ENCODE measurements around the gene BIRC2. TPM values are rescaled to one million over a fixed set of nuclear protein-coding genes. Genes with fewer than 3 reads are reported as not detected.
"Not testable (repeated sequence)": the region's sequence is repeated elsewhere in the genome, so short reads cannot be mapped to it uniquely, and the experiment has no call there.

The BIRC2 gene
- total RNA-seq (100 to 1,000 TPM in 2 of 9 donors, 10 to 100 TPM in 7; 33.4 to 112 (median 50.7) TPM), polyA plus RNA-seq (10 to 100 TPM; 25.8 to 50.1 (median 27.9) TPM)
- long read RNA-seq, donor 1, transcript BIRC2-201 (9 exons, 3,743 nt), result major isoform, 10 of 26 reads
- long read RNA-seq, donor 1, partial matches to known transcripts, result 16 of 26 reads
- long read RNA-seq, donor 1, other reads (novel, unspliced or antisense), result 0 of 26 reads
- long read RNA-seq, donor 2, full-length matches to known transcripts, result 11 of 33 reads
- long read RNA-seq, donor 2, partial matches to known transcripts, result 22 of 33 reads
- long read RNA-seq, donor 2, other reads (novel, unspliced or antisense), result 0 of 33 reads
- long read RNA-seq, donor 3, full-length matches to known transcripts, result 9 of 38 reads
- long read RNA-seq, donor 3, partial matches to known transcripts, result 29 of 38 reads
- long read RNA-seq, donor 3, other reads (novel, unspliced or antisense), result 0 of 38 reads
- long read RNA-seq, donor 4, transcript BIRC2-201 (9 exons, 3,743 nt), result major isoform, 7 of 15 reads
- long read RNA-seq, donor 4, partial matches to known transcripts, result 3 of 15 reads
- long read RNA-seq, donor 4, other reads (novel, unspliced or antisense), result 5 of 15 reads
- long read RNA-seq, donor 5, full-length matches to known transcripts, result 80 of 112 reads
- long read RNA-seq, donor 5, partial matches to known transcripts, result 22 of 112 reads
- long read RNA-seq, donor 5, other reads (novel, unspliced or antisense), result 10 of 112 reads
- long read RNA-seq, donor 6, transcript BIRC2-201 (9 exons, 3,743 nt), result major isoform, 5 of 9 reads
- long read RNA-seq, donor 6, partial matches to known transcripts, result 3 of 9 reads
- long read RNA-seq, donor 6, other reads (novel, unspliced or antisense), result 1 of 9 reads
- long read RNA-seq, donor 7, partial matches to known transcripts, result 6 of 8 reads
- long read RNA-seq, donor 7, other reads (novel, unspliced or antisense), result 0 of 8 reads
- long read RNA-seq, donor 8, transcript BIRC2-201 (9 exons, 3,743 nt), result major isoform, 9 of 37 reads
- long read RNA-seq, donor 8, partial matches to known transcripts, result 28 of 37 reads
- long read RNA-seq, donor 8, other reads (novel, unspliced or antisense), result 0 of 37 reads
- long read RNA-seq, donor 9, full-length matches to known transcripts, result 15 of 26 reads
- long read RNA-seq, donor 9, partial matches to known transcripts, result 11 of 26 reads
- long read RNA-seq, donor 9, other reads (novel, unspliced or antisense), result 0 of 26 reads
- long read RNA-seq, donor 10, transcript BIRC2-201 (9 exons, 3,743 nt), result major isoform, 5 of 11 reads
- long read RNA-seq, donor 10, partial matches to known transcripts, result 6 of 11 reads
- long read RNA-seq, donor 10, other reads (novel, unspliced or antisense), result 0 of 11 reads

DNA sequence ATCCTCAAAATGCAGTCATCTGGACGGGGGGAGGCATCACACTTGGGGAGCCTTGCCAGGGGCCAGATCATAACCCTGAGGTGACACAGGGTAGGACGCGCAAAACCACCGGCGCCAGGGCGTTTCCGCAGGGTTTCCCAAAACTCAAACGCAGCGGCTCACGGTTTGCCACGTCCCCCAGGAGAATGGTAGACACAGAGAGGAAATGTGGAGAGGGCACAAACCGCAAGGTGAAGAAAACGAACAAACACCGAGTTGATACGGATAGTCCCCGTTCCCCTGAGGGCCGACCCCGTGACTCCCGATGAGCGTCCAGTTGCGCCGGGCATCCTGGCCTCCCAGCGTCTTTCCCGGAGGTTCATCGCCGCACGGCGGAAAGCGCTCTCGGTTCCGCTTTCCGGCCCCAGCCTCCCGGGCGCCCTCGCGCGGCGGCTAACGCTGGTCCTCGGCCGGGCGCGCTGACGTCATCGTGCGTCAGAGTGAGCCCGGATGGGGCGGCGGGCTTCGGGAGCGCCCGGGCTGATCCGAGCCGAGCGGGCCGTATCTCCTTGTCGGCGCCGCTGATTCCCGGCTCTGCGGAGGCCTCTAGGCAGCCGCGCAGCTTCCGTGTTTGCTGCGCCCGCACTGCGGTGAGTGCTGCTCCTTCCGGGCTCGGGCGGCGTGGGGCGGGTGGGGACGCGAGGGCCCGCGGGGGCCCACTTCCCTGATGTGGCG is at the start of gene BIRC2:
Gene BIRC2 (plus strand): TSS at position 467 of the 714 bp plus-strand sequence. CDS start 2,641 bp downstream, outside the sequence.
- peak within 1 kb of the TSS; percentile 80 to 100 (median 99) for H3K27ac ChIP-seq
- H3K4me3 ChIP-seq, result peak within 1 kb of the TSS; percentile 62 to 79 (median 75)
- H3K36me3 ChIP-seq (replicated peaks in 1 of 2), result peaks cover 0 to 16% of the 10 kb centered on the region in 2 donors
- WGBS, 4 donors, result 0 to 1% (median 0%) methylated on average over 11 to 77 of the region's 77 CpGs
- intact Hi-C loops (cut with DNase I), result no loop called here
- peaks cover 0 to 22% of the 10 kb centered on the region in 2 donors for H3K4me1 ChIP-seq (replicated peaks in 1 of 2)
- peak; percentile 90 to 97 (median 95) for DNase-seq
- TF ChIP-seq POLR2A (IDR thresholded peaks at IDR 0.05), result peak; percentile 86 to 94
- TF ChIP-seq, protein P1, sequence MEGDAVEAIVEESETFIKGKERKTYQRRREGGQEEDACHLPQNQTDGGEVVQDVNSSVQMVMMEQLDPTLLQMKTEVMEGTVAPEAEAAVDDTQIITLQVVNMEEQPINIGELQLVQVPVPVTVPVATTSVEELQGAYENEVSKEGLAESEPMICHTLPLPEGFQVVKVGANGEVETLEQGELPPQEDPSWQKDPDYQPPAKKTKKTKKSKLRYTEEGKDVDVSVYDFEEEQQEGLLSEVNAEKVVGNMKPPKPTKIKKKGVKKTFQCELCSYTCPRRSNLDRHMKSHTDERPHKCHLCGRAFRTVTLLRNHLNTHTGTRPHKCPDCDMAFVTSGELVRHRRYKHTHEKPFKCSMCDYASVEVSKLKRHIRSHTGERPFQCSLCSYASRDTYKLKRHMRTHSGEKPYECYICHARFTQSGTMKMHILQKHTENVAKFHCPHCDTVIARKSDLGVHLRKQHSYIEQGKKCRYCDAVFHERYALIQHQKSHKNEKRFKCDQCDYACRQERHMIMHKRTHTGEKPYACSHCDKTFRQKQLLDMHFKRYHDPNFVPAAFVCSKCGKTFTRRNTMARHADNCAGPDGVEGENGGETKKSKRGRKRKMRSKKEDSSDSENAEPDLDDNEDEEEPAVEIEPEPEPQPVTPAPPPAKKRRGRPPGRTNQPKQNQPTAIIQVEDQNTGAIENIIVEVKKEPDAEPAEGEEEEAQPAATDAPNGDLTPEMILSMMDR (IDR thresholded peaks at IDR 0.05), result peak; percentile 63 to 91 (median 74)
- no peaks in the 10 kb centered on the region for H3K9me3 ChIP-seq (replicated peaks in 1 of 3)
- no peaks in the 10 kb centered on the region for H3K27me3 ChIP-seq

DNA sequence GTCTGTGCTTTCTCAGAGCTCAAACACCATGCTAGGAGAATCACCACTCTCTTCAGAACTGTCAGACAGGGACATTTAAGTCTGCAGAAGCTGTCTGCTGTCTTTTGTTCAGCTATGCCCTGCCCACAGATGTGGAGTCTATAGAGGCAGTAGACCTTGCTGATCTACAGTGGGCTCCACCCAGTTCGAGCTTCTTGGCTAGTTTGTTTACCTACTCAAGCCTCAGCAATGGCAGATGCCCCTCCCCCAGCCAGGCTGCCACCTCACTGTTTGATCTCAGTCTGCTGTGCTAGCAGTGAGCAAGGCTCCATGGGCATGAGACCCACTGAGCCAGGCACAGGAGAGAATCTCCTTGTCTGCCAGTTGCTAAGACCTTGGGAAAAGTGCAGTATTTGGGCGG is 46.2 kb upstream of the BIRC2 start:
- H3K27me3 ChIP-seq; H3K4me1 ChIP-seq (replicated peaks in 1 of 2); DNase-seq; H3K27ac ChIP-seq; intact Hi-C loops (cut with DNase I); H3K9me3 ChIP-seq (replicated peaks in 1 of 3); H3K36me3 ChIP-seq (replicated peaks in 1 of 2); H3K4me3 ChIP-seq: not testable (repeated sequence)
- 59 to 78% (median 71%) methylated on average over 1 to 2 of the region's 2 CpGs for WGBS, 4 donors

DNA sequence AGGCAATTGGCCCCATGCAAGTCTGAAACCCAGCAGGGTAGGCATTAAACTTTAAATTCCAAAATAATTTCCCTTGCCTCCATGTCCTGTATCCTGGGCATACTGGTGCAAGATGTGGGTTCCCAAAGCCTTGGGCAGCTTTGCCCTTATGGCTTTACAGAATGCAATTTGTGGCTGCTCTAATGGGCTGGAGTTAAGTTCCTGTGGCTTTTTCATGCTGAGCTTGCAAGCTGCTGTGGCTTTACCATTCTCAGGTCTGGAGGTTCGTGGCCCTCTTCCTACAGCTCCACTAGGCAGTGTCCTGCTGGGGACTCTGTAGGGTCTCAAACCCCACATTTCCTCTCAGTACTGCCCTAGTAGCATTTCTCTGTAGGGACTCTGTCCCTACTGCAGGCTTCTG is 44.8 kb upstream of the BIRC2 start:
- whole genome bisulfite sequencing, 4 donors, result 40 to 88% (median 80%) methylated on average over 1 of the region's 1 CpG
- TF ChIP-seq, protein P1 (IDR thresholded peaks at IDR 0.05), result no peak
- TF ChIP-seq POLR2A (IDR thresholded peaks at IDR 0.05), result no peak
- H3K27ac ChIP-seq, result no peak overlapping the region
- intact Hi-C loops (cut with DNase I), result no loop called here
- peaks cover 0 to 4% (median 0%) of the 10 kb centered on the region in 3 donors for H3K9me3 ChIP-seq (replicated peaks in 1 of 3)
- H3K27me3 ChIP-seq, result no peaks in the 10 kb centered on the region
- H3K36me3 ChIP-seq (replicated peaks in 1 of 2), result no peaks in the 10 kb centered on the region
- no peak for DNase-seq
- H3K4me1 ChIP-seq (replicated peaks in 1 of 2), result peaks cover under 1 to 19% of the 10 kb centered on the region in 2 donors
- H3K4me3 ChIP-seq, result no peak overlapping the region

DNA sequence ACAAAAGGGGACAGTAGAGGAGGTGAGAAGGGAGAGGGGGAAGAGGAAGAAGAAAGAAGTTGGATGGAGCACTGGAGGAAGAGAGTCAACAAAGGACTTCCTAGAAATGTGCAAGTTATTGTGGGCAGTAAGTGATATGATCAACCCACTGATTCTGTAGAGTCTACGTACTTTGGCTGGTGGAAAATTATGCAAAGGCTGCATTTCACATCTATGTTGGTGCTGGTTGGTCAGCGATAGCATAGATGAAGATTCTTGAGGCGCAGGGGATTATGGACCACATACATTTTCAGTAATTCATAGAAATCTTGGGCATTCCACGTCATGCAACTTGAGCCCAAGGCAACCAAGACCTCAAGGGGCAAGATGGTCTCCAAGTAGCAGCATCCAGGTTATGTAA is 42.3 kb upstream of the BIRC2 start:
- intact Hi-C loops (cut with DNase I), result no loop called here
- TF ChIP-seq POLR2A (IDR thresholded peaks at IDR 0.05), result no peak
- TF ChIP-seq, protein P1 (IDR thresholded peaks at IDR 0.05), result no peak
- H3K9me3 ChIP-seq (replicated peaks in 1 of 3), result peaks cover 0 to 4% (median 0%) of the 10 kb centered on the region in 3 donors
- DNase-seq, result no peak
- peaks cover 5 to 22% of the 10 kb centered on the region in 2 donors for H3K4me1 ChIP-seq (replicated peaks in 1 of 2)
- H3K27me3 ChIP-seq, result no peaks in the 10 kb centered on the region
- H3K4me3 ChIP-seq, result no peak overlapping the region
- 85 to 92% (median 90%) methylated on average over 4 of the region's 4 CpGs for WGBS, 4 donors
- H3K36me3 ChIP-seq (replicated peaks in 1 of 2), result no peaks in the 10 kb centered on the region
- no peak overlapping the region for H3K27ac ChIP-seq
